Astrocyte of the cerebellum (primary cell): ENCODE results near the gene PLB1.
"Not testable (repeated sequence)": the region's sequence is repeated elsewhere in the genome, so short reads cannot be mapped to it uniquely, and the experiment has no call there.

Experiments
- DNase-seq: peaks from one replicate; pipeline ENCODE4 v3.0.0-alpha.2; 2011; ENCODE audit warnings: low read depth
- H3K4me3 ChIP-seq: 2 replicates; pipeline ENCODE4 v1.5.1; 2011; ENCODE audit warnings: mild to moderate bottlenecking, low read depth, low read length, moderate library complexity
- in situ Hi-C: cut with HindIII; loops from 2 replicates; pipeline ENCODE4 v1.10.0; 2017; ENCODE audit warnings: low sequenced_read_pairs
- TF ChIP-seq, protein P1 (sequence below): IDR thresholded peaks from 2 replicates; pipeline ENCODE4 v1.5.1; 2012; ENCODE audit warnings: low read length, low read depth, moderate library complexity, mild to moderate bottlenecking; ENCODE audit errors: missing control alignments

The PLB1 gene

GRCh38 chr2:28664120-28664842 is 168.4 kb downstream of the PLB1 start:
- H3K4me3 ChIP-seq: no peak overlapping the region
- TF ChIP-seq, protein P1, sequence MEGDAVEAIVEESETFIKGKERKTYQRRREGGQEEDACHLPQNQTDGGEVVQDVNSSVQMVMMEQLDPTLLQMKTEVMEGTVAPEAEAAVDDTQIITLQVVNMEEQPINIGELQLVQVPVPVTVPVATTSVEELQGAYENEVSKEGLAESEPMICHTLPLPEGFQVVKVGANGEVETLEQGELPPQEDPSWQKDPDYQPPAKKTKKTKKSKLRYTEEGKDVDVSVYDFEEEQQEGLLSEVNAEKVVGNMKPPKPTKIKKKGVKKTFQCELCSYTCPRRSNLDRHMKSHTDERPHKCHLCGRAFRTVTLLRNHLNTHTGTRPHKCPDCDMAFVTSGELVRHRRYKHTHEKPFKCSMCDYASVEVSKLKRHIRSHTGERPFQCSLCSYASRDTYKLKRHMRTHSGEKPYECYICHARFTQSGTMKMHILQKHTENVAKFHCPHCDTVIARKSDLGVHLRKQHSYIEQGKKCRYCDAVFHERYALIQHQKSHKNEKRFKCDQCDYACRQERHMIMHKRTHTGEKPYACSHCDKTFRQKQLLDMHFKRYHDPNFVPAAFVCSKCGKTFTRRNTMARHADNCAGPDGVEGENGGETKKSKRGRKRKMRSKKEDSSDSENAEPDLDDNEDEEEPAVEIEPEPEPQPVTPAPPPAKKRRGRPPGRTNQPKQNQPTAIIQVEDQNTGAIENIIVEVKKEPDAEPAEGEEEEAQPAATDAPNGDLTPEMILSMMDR: no peak
- in situ Hi-C loops: no loop called here
- no peak for DNase-seq

GRCh38 chr2:28665041-28665704 is 169.3 kb downstream of the PLB1 start:
- TF ChIP-seq, protein P1: no peak
- in situ Hi-C loops: no loop called here
- DNase-seq: peak; percentile 66
- no peak overlapping the region for H3K4me3 ChIP-seq

GRCh38 chr2:28665811-28666377 is 170.0 kb downstream of the PLB1 start:
- H3K4me3 ChIP-seq, in situ Hi-C loops, DNase-seq: not testable (repeated sequence)

DNA sequence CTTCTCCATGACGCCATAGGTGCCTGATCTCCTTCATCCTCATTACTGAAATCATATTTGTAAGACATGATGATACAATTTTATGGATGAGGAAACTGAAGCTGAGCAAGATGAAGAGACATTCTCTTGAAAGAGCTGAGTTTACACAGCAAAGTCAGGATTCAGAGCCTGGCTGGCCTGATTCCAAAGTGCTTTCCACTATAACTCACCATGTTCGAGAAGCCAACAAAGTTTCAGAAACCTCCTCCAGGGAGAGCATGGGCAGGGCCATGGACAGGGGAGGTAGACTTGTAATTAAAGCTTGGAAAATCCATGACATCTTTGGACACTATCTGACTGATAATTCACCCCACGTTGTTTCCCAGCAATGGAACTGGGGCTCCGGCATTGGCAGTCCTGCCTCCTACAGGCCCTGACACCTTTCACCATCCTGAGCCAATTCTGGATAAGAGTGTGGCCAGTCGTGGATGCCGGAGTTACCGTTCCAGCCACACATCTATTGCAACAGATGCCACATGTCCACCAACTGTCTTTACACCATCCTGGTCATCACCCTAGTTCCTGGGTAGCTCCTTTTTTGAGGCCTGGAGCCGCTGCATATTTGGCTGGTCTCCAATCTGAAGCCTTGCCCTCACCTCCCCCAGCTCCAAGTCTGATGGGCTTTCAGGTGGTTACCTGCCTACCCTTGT is 170.8 kb downstream of the PLB1 start:
- no peak for DNase-seq
- in situ Hi-C loops: no loop called here
- TF ChIP-seq, protein P1: no peak

DNA sequence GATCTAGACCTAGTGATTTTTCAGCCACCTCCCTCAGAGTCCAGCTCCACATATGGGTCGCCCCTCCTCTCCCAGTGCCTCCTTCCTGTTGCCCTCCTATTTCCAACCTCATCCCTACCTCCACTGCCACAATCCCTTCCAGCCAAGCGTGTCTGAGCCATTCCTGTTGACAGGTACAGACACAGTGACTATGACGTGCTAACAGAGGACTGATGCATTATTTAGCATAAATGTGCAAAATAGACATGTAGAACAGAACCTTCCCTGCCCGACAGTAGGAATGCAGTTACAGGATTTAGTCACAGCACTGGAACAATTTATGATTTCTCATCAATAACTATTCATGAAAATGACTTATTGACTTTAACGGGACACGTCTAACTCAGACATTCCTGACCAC is 171.4 kb downstream of the PLB1 start:
- TF ChIP-seq, protein P1: no peak
- DNase-seq: no peak
- no peak overlapping the region for H3K4me3 ChIP-seq
- in situ Hi-C loops: no loop called here

More for the DNA sequence above, 170.8 kb downstream of the PLB1 start:
- no peak overlapping the region for H3K4me3 ChIP-seq

DNA sequence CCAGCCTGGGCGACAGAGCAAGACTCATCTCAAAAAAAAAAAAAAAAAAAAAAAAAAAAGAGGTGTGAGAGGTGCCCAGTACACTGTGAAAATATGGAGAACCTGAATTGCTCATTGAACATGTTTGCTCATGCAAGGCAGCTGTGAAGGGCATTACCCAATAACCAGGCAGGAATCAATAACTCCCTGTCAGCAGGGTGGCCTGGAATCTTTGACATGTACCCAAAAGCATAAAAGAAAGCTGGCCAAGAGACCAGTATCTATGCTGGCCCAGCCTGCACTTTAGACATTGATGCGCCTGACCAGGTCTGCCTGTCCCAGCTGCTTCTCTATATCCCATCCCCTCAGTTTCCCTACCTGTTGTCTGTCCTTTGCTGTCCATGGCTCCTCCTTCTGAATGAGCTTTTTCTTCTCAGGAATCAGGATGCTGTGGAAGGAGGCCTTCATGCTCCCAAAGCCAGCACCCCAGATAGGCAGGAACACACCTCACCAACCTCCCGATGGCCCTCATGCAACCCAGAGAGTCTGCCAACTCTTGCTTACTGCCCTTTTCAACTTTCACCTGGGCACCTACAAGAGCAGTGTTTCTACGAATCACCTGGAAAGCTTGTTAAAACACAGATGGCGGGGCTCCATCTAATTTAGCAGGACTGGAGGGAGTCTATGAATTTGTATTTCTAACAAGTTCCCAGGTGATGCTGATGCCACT is 172.4 kb downstream of the PLB1 start:
- DNase-seq: no peak
- H3K4me3 ChIP-seq: no peak overlapping the region
- TF ChIP-seq, protein P1: no peak
- in situ Hi-C loops: no loop called here
